GM18873 (cell line): ENCODE measurements around the gene ARHGAP18.

Experiments
- ATAC-seq: cut with Tn5 transposase; IDR thresholded peaks from one replicate; pipeline ENCODE4 v1.9.1; 2021; ENCODE audit warnings: mild to moderate bottlenecking, moderate library complexity, moderate number of reproducible peaks; ENCODE audit not compliant: unreplicated experiment, low FRiP score

Gene ARHGAP18

DNA sequence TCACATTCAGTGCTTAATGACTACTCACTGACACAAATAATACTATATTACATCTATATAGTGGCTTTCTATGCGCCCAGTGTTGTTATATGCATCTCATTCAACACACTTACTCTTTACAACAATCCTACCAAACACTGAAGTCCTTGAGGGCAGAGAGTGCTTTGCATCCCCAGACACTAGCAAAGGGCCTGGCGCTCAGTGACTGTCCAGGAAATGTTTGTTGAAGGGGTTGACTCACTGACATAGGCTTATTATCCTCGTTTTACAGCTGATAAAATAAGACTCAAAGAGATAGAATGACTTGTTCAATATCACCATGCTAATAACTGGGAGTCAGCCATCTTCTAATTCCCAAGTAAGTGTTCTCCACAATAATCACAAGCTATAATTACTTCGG is 163.3 kb downstream of the ARHGAP18 start:
- ATAC-seq, result no peak

DNA sequence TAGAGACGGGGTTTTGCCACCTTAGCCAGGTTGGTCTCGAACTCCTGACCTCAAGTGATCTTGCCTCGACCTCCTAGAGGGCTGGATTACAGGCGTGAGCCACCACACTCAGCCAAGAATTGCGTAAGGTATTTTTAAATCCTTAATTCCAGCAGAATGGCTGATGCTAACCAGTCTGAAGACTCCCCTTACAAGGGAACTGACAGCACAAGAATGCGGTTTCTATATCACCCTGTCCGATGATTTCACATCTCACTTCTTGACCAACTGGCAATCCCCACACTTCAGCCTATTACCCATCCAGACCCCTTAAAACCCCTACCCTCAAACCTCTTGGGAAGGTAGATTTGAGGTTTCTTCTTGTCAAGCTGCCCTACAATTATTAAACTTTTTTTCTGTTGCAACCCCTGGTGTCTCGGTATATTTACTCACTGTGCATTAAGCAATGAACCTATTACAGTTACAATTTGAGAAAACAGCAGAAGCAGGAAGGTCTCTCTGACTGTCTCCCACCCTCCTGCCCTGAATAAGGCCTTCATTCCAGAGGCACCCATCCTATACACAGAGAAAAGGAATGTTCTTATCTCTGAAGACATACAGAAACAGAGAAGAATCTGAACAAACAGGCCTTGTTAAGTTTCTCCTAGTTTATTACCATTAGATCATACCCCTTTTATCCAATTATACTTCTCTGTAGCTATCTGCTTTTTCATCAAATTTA is 164.9 kb downstream of the ARHGAP18 start:
- ATAC-seq, result no peak

DNA sequence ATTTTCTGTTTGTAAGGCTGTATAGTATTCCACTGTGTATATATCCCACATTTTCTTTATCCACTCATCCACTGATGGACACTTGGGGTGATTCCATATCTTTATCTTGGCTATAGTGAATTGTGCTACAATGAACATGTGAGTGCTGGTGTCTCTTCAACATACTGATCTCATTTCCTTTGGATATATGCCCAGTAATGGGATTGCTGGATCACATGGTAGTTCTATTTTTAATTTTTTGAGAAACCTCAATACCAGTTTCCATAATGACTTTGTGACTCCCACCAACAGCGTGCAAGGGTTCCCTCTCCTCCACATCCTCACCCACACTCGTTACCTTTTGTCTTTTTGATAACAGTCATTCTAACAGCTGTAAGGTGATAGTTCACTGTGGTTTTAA is 166.0 kb downstream of the ARHGAP18 start:
- ATAC-seq, result no peak

- ATAC-seq, result no peak
These were observed 167.3 kb downstream of the ARHGAP18 start for GRCh38 chr6:129542705-129543104.

DNA sequence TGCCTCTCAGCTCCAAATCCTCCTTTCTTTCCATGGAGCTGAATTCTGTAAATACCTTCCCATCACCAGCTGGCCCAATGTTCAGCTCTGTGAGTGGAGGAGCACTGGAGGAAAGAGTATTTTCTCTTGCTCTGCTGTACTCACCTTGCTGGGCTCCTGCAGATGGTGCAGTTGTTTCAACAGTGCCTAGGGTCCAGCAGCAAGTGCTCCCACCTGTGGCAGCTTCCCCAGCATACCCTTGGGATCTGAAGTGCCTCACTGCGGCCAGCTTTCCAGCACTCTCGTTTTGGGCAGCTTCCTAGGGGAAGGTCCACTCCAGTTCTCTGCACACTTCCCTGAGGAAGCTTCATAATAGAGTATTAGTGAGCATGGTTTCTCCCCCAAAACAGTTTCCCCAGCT is 170.9 kb downstream of the ARHGAP18 start:
- ATAC-seq, result no peak

DNA sequence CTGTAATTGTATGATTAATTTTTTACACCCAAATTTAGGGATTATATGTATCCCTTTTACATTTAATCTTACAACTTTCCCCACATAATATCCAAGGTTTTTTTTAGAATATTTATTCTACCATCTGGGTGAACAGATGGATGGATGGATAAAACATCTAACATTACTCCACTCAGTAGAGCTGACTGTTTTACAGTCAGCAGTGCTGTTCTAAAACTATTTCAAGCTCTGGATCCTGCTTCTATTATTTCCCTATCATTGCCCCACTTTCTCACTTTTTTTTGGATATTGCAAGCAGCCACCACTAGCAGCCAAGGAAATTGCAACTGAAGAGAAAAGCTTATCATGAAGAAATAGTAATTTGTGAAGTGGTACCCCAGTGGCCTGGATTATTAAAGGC is 173.7 kb downstream of the ARHGAP18 start:
- ATAC-seq, result no peak

GRCh38 chr6:129534926-129535325 is 175.1 kb downstream of the ARHGAP18 start:
- ATAC-seq, result no peak
